Tibial nerve (tissue), 4 donors: Measurements from ENCODE around the gene OTOA.
"Not testable (repeated sequence)": the region's sequence is repeated elsewhere in the genome, so short reads cannot be mapped to it uniquely, and the experiment has no call there.

ENCODE experiments used
- CTCF ChIP-seq, 5 experiments: fragments of 200-600 bp in 3 of 5; fragments of 450-650 bp in 2 of 5; sonication (generic) in 3 of 5; IDR thresholded peaks; one replicate each; pipeline ENCODE4 v1.5.1; 2016 to 2019; ENCODE audit warnings: antibody characterized with exemption in 5 of 5, mild to moderate bottlenecking in 3 of 5, moderate library complexity in 2 of 5
- EP300 ChIP-seq, 2 donors: sonication (generic); formaldehyde crosslinking; IDR thresholded peaks; one replicate each; pipeline ENCODE4 v1.6.1; 2017; ENCODE audit warnings: antibody characterized with exemption in 2 of 2, mild to moderate bottlenecking in 1 of 2
- POLR2A ChIP-seq, 2 donors: fragments of 450-650 bp; IDR thresholded peaks; one replicate each; pipeline ENCODE4 v1.6.1; 2017; ENCODE audit warnings: antibody characterized with exemption in 2 of 2, mild to moderate bottlenecking in 2 of 2, moderate library complexity in 2 of 2

- not testable (repeated sequence) for TF ChIP-seq CTCF, POLR2A, EP300 (IDR thresholded peaks at IDR 0.05)
These were observed 32.4 kb upstream of the OTOA start for GRCh38 chr16:21631376-21631775.
